ENCODE data around the gene CHD9.
"Not testable (repeated sequence)": the region's sequence is repeated elsewhere in the genome, so short reads cannot be mapped to it uniquely, and the experiment has no call there.

CHD9 gene

GRCh38 chr16:53047515-53047914, 7.3 kb upstream of the CHD9 start:
- DNase-seq (ENCODE audit: low read depth), result not testable (repeated sequence)

- DNase-seq (ENCODE audit: low read depth), result no peak
Observed at GRCh38 chr16:53048139-53048915, 6.5 kb upstream of the CHD9 start.

GRCh38 chr16:53051255-53051654, 3.5 kb upstream of the CHD9 start:
- DNase-seq (ENCODE audit: low read depth), result not testable (repeated sequence)

- peak; percentile 24 for DNase-seq (ENCODE audit: low read depth)
Observed at GRCh38 chr16:53052519-53053501, 2.0 kb upstream of the CHD9 start, which contains the start of gene CHD9NB. TSS of gene CHD9NB (minus strand) at chr16:53052897. CDS start at chr16:53044158, 8,739 bp downstream.

- peak; percentile 30 for DNase-seq (ENCODE audit: low read depth)
Observed at GRCh38 chr16:53053967-53054669, 673 bp upstream of the CHD9 start.

- peak; percentile 56 for DNase-seq (ENCODE audit: low read depth)
Observed at GRCh38 chr16:53055541-53056391, 975 bp downstream of the CHD9 start.

- no peak for DNase-seq (ENCODE audit: low read depth)
Observed at GRCh38 chr16:53056392-53056881, 1.6 kb downstream of the CHD9 start.

- no peak for DNase-seq (ENCODE audit: low read depth)
Observed at GRCh38 chr16:53057658-53058057, 2.9 kb downstream of the CHD9 start.

GRCh38 chr16:53058441-53058840, 3.6 kb downstream of the CHD9 start:
- DNase-seq (ENCODE audit: low read depth), result no peak

- no peak for DNase-seq (ENCODE audit: low read depth)
Observed at GRCh38 chr16:53058882-53059281, 4.1 kb downstream of the CHD9 start.

- no peak for DNase-seq (ENCODE audit: low read depth)
Observed at GRCh38 chr16:53059672-53060071, 4.9 kb downstream of the CHD9 start.

GRCh38 chr16:53061256-53061655, 6.5 kb downstream of the CHD9 start:
- no peak for DNase-seq (ENCODE audit: low read depth)

GRCh38 chr16:53061701-53062159, 6.9 kb downstream of the CHD9 start:
- no peak for DNase-seq (ENCODE audit: low read depth)

- no peak for DNase-seq (ENCODE audit: low read depth)
Observed at GRCh38 chr16:53064081-53064578, 9.3 kb downstream of the CHD9 start.

- DNase-seq (ENCODE audit: low read depth), result no peak
Observed at GRCh38 chr16:53065461-53066061, 10.8 kb downstream of the CHD9 start.

- DNase-seq (ENCODE audit: low read depth), result no peak
Observed at GRCh38 chr16:53067675-53068074, 12.9 kb downstream of the CHD9 start.

- no peak for DNase-seq (ENCODE audit: low read depth)
Observed at GRCh38 chr16:53068423-53068833, 13.6 kb downstream of the CHD9 start.

GRCh38 chr16:53069772-53070171, 15.0 kb downstream of the CHD9 start:
- no peak for DNase-seq (ENCODE audit: low read depth)

GRCh38 chr16:53071748-53072301, 17.0 kb downstream of the CHD9 start:
- DNase-seq (ENCODE audit: low read depth), result no peak

GRCh38 chr16:53073022-53073421, 18.2 kb downstream of the CHD9 start:
- no peak for DNase-seq (ENCODE audit: low read depth)

Data from CMK (cell line).